Measurements from ENCODE around the gene TRMT11. TPM values are rescaled to one million over a fixed set of nuclear protein-coding genes. Genes with fewer than 3 reads are reported as not detected.

TRMT11 gene
- total RNA-seq, 1 donor from 2014 or later: 9.2 TPM

DNA sequence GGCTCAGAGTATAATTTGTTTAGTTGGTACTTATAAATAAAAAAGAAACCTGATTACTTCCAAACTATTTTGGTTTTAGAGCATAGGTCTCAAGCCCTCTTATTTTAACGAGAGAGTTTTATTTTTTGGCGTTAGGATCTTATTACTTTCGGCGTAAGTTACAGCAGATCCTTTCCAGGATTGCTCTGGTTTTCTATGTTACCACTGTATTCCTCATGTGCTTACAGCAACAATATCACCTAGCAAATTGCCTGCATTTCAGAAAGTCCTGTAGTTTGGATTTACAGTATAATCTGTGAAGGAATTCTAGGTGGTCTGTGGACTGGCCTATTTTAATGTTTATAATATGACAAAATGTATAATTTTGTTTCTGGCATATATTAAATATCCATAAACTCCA lies 54.1 kb downstream of the TRMT11 start:
- no peak overlapping the region for H3K4me3 ChIP-seq
- no peaks in the 10 kb centered on the region for H3K27me3 ChIP-seq (ENCODE audit: low read depth)
- TF ChIP-seq, protein P1, sequence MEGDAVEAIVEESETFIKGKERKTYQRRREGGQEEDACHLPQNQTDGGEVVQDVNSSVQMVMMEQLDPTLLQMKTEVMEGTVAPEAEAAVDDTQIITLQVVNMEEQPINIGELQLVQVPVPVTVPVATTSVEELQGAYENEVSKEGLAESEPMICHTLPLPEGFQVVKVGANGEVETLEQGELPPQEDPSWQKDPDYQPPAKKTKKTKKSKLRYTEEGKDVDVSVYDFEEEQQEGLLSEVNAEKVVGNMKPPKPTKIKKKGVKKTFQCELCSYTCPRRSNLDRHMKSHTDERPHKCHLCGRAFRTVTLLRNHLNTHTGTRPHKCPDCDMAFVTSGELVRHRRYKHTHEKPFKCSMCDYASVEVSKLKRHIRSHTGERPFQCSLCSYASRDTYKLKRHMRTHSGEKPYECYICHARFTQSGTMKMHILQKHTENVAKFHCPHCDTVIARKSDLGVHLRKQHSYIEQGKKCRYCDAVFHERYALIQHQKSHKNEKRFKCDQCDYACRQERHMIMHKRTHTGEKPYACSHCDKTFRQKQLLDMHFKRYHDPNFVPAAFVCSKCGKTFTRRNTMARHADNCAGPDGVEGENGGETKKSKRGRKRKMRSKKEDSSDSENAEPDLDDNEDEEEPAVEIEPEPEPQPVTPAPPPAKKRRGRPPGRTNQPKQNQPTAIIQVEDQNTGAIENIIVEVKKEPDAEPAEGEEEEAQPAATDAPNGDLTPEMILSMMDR (IDR thresholded peaks at IDR 0.05; ENCODE audit: borderline replicate concordance): no peak
- H3K27ac ChIP-seq (replicated peaks): no peak overlapping the region
- H3K4me1 ChIP-seq: no peaks in the 10 kb centered on the region
- H3K9me3 ChIP-seq (replicated peaks): peaks cover 10% of the 10 kb centered on the region
- intact Hi-C loops (cut with micrococcal nuclease): no loop called here
- H3K36me3 ChIP-seq: peaks cover 36% of the 10 kb centered on the region
- no peak for DNase-seq

GRCh38 chr6:126040826-126041225 lies 54.5 kb downstream of the TRMT11 start:
- TF ChIP-seq, protein P1 (IDR thresholded peaks at IDR 0.05; ENCODE audit: borderline replicate concordance): no peak
- Histone ChIP-seq H3K27me3 (ENCODE audit: low read depth) (no peaks in the 10 kb centered on the region), H3K4me3 (no peak overlapping the region), H3K4me1 (no peaks in the 10 kb centered on the region), H3K9me3 (replicated peaks) (peaks cover 10% of the 10 kb centered on the region), H3K36me3 (peaks cover 37% of the 10 kb centered on the region), H3K27ac (replicated peaks) (no peak overlapping the region)
- intact Hi-C loops (cut with micrococcal nuclease): no loop called here
- DNase-seq: no peak

DNA sequence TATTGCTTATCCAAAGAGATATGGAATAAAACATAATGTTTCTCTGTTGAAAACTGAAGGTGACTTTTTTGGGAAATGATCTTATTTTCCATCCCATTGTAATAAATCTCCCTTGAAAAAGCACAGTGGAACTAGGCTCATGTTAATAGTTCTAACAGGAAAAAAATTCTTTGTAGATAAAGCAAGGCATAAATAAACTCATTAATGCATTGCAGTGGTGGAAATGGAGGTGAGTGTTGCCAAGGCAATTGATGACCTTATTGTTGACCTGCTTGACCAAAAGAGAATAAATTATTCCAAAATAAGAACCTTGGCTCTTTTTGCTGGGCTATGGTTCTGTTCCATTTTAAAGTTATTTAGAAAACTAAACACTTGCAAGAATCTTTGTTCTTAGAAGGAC lies 55.2 kb downstream of the TRMT11 start:
- no peak for DNase-seq
- Histone ChIP-seq H3K27me3 (ENCODE audit: low read depth) (no peaks in the 10 kb centered on the region), H3K9me3 (replicated peaks) (peaks cover 10% of the 10 kb centered on the region), H3K4me3 (no peak overlapping the region), H3K4me1 (no peaks in the 10 kb centered on the region), H3K36me3 (peaks cover 37% of the 10 kb centered on the region), H3K27ac (replicated peaks) (no peak overlapping the region)
- intact Hi-C loops (cut with micrococcal nuclease): no loop called here
- TF ChIP-seq, protein P1 (IDR thresholded peaks at IDR 0.05; ENCODE audit: borderline replicate concordance): no peak

DNA sequence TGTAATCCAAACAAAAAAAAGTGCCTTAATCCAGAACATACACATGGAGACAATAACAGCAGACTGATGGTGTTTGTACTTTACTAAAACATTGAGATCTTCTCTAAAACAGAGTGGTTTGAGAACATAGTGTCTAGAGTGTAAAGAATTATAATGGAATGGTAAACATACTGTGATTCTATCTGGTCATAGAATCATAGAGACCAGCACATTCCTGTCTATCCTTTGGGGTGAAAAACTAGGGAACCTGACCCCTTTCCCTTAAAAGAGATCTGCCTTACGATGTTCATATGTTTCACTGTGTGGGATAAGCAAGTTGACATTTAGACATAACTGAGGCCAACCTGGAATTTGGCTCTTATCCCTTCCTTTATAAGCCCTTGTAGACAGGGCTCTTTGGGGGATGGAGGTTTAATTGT lies 55.7 kb downstream of the TRMT11 start:
- Histone ChIP-seq H3K9me3 (replicated peaks) (peaks cover 10% of the 10 kb centered on the region), H3K27me3 (ENCODE audit: low read depth) (no peaks in the 10 kb centered on the region)
- intact Hi-C loops (cut with micrococcal nuclease): no loop called here

GRCh38 chr6:126047648-126048047 lies 61.3 kb downstream of the TRMT11 start:
- intact Hi-C loops (cut with micrococcal nuclease): no loop called here
- TF ChIP-seq, protein P1 (IDR thresholded peaks at IDR 0.05; ENCODE audit: borderline replicate concordance): no peak
- H3K4me3 ChIP-seq: no peak overlapping the region
- H3K27me3 ChIP-seq (ENCODE audit: low read depth): no peaks in the 10 kb centered on the region
- no peak overlapping the region for H3K27ac ChIP-seq (replicated peaks)
- H3K4me1 ChIP-seq: no peaks in the 10 kb centered on the region
- no peak for DNase-seq
- peaks cover 17% of the 10 kb centered on the region for H3K36me3 ChIP-seq
- H3K9me3 ChIP-seq (replicated peaks): peaks cover 10% of the 10 kb centered on the region

More for the DNA sequence above, 55.7 kb downstream of the TRMT11 start:
- TF ChIP-seq, protein P1 (IDR thresholded peaks at IDR 0.05; ENCODE audit: borderline replicate concordance): no peak
- H3K36me3 ChIP-seq: peaks cover 38% of the 10 kb centered on the region
- no peak for DNase-seq
- no peaks in the 10 kb centered on the region for H3K4me1 ChIP-seq
- H3K27ac ChIP-seq (replicated peaks): no peak overlapping the region
- H3K4me3 ChIP-seq: no peak overlapping the region

GRCh38 chr6:126048635-126049034 lies 62.3 kb downstream of the TRMT11 start:
- DNase-seq: no peak
- Histone ChIP-seq H3K27ac (replicated peaks) (no peak overlapping the region), H3K27me3 (ENCODE audit: low read depth) (no peaks in the 10 kb centered on the region), H3K4me1 (no peaks in the 10 kb centered on the region), H3K4me3 (no peak overlapping the region), H3K36me3 (peaks cover 16% of the 10 kb centered on the region), H3K9me3 (replicated peaks) (peaks cover 10% of the 10 kb centered on the region)
- intact Hi-C loops (cut with micrococcal nuclease): no loop called here
- TF ChIP-seq, protein P1 (IDR thresholded peaks at IDR 0.05; ENCODE audit: borderline replicate concordance): no peak

Measured in left ventricle myocardium inferior (tissue), 1 donor.